ENCODE data around the gene RNF114. TPM values are rescaled to one million over a fixed set of nuclear protein-coding genes. Genes with fewer than 3 reads are reported as not detected.
A peak's percentile ranks its signal among the peaks of the same experiment; 100 is the strongest.

Gene RNF114
- total and polyA plus RNA-seq, 7 donors: 59.5 to 151 (median 121) TPM

DNA sequence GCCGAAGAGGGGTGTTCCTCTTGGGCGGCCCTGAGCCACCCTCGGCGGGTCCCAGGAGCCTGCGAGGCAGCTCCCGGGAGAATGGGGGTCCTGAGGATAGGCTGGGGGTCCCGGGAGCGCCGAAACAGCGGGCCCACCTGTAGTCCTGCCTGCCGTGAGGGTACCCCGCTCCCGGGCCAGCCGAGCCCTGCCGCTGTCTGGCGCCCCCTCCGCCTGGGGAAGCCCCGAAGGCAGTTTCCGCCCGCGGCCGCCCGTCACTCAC, 21.1 kb upstream of the RNF114 start:
- no peak for DNase-seq
- intact Hi-C loops (cut with DNase I): loop anchor here (10.0 kb wide), 1 partner anchor 280 kb away; no protein-coding TSS in a partner anchor
- WGBS, 2 donors: 0% methylated on average over 23 of the region's 23 CpGs
- Histone ChIP-seq H3K27me3 (no peaks in the 10 kb centered on the region), H3K27ac (peak overlapping the region; percentile 95 to 100 (median 98)), H3K4me3 (peak overlapping the region; percentile 95 to 100 (median 100)), H3K4me1 (peaks cover 0 to 45% (median 31%) of the 10 kb centered on the region in 4 donors), H3K36me3 (peaks cover 0 to 1% (median 0%) of the 10 kb centered on the region in 4 donors), H3K9me3 (no peaks in the 10 kb centered on the region)
- TF ChIP-seq, protein P1, sequence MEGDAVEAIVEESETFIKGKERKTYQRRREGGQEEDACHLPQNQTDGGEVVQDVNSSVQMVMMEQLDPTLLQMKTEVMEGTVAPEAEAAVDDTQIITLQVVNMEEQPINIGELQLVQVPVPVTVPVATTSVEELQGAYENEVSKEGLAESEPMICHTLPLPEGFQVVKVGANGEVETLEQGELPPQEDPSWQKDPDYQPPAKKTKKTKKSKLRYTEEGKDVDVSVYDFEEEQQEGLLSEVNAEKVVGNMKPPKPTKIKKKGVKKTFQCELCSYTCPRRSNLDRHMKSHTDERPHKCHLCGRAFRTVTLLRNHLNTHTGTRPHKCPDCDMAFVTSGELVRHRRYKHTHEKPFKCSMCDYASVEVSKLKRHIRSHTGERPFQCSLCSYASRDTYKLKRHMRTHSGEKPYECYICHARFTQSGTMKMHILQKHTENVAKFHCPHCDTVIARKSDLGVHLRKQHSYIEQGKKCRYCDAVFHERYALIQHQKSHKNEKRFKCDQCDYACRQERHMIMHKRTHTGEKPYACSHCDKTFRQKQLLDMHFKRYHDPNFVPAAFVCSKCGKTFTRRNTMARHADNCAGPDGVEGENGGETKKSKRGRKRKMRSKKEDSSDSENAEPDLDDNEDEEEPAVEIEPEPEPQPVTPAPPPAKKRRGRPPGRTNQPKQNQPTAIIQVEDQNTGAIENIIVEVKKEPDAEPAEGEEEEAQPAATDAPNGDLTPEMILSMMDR (IDR thresholded peaks at IDR 0.05): no peak
- TF ChIP-seq EP300 (IDR thresholded peaks at IDR 0.05): no peak
- TF ChIP-seq POLR2AphosphoS5 (IDR thresholded peaks at IDR 0.05): no peak
- TF ChIP-seq POLR2A (IDR thresholded peaks at IDR 0.05): no peak

DNA sequence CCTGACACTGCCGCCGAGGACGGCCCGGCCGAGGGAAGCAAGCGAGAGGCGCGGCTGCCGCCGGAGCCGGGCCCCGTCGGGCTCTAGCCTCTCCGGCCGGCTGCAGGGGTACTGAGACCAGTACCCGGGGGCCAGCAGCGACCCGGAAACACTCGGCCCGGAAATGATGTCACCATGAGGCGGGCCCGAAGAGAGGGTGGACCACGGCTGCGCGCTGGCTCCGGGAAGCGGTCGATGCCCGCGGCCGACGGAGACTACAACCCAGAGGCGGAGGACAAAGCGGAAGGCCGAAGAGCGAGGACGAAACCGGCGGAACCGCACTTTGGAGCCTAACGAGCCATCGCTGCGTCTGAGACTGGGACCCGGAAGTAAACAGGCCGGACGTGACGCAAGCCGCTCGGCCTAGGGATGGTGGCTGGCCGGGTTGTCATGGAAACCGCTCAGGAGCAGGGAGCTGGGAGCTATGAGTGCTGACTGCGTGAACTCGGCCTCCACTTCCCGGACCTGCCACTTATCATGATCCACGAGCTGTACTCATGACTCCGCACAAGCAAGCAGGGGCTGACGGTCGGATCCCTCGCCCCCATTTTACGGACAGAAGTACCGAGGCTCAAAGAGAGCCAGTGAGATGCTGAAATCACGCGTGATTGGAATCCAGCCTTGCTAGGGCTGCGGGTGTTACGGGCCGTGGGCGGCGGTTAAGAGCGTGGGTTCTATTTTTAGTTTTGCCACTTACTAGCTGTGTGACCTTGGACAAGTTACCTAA, 20.6 kb upstream of the RNF114 start, which contains the start of gene SPATA2:
Gene SPATA2, minus strand, starts transcription at position 150 of the 766 bp plus-strand sequence. CDS start 7,039 bp downstream, outside the sequence.
- H3K4me3 ChIP-seq: peak within 1 kb of the TSS; percentile 95 to 100 (median 100)
- H3K9me3 ChIP-seq: no peaks in the 10 kb centered on the region
- TF ChIP-seq POLR2A (IDR thresholded peaks at IDR 0.05) (peak; percentile 52 to 66), EP300 (IDR thresholded peaks at IDR 0.05) (peak in 1 of 4 donors; percentile 13), POLR2AphosphoS5 (IDR thresholded peaks at IDR 0.05) (peak; percentile 63 to 89 (median 80))
- TF ChIP-seq, protein P1 (IDR thresholded peaks at IDR 0.05): no peak
- 0 to 1% methylated on average over 69 of the region's 69 CpGs for WGBS, 2 donors
- peaks cover 0 to 40% (median 26%) of the 10 kb centered on the region in 4 donors for H3K4me1 ChIP-seq
- peak within 1 kb of the TSS; percentile 95 to 100 (median 98) for H3K27ac ChIP-seq
- H3K27me3 ChIP-seq: no peaks in the 10 kb centered on the region
- H3K36me3 ChIP-seq: no peaks in the 10 kb centered on the region
- peak; percentile 99 for DNase-seq
- intact Hi-C loops (cut with DNase I): loop anchor here (10.0 kb wide), 1 partner anchor 281 kb away; no protein-coding TSS in a partner anchor

DNA sequence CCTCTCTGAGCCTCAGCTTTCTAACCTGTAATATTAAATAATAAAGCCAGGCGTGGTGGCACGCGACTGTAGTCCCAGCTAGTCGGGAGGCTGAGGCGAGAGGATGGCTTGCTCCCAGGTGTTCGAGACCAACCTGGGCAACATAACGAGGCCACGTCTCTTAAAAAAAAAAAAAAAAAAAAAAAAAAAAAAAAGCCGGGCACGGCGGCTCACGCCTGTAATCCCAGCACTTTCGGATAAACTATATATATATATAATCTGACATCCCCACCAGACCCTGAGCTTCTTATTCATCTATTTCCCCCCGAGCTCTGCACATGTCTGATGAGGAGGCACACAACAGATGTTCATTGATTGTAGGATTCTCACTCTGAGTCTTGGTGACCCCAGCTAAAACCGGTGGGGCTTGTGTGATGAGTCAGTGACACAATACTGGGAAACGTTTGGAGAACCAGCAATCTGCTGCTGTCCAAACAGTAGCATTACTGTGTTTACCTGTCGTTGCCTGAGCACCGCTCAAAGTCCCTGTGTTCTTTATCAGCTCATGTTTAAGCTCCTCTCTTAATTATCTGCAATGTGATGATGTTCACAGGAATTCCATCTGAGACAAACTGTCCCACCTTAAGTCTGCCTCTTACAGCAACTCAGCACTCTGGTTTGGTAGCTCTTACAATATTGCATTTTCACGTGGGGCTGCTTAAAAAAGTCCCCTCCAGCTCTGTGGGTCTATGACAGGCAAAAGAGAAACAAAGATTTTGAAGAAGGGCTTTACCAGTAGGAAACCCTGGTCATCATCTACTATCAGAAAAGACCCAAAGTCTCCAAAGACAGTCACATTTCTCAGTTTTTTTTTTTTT, 19.8 kb upstream of the RNF114 start:
- H3K4me1 ChIP-seq: peaks cover 0 to 33% (median 26%) of the 10 kb centered on the region in 4 donors
- 7 to 39% methylated on average over 19 of the region's 19 CpGs for WGBS, 2 donors
- H3K27ac ChIP-seq: peak overlapping the region; percentile 95 to 100 (median 98)

DNA sequence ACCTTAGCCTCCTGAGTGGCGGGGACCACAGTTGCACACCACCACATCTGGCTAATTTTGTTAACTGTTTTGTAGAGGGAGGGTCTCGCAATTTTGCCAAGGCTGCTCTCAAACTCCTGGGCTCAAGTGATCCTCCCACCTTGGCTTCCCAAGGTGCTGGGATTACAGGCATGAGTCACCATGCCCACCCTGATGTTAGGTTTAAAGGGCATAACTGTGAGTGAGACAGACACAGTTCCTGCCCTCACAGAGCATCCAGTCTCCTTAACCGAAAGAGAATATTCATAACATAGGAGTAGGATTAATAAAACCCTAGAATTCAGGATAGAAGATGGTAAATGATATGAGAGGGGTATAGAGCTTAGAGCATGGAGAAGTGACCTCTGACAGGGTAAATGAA, 17.8 kb upstream of the RNF114 start:
- Histone ChIP-seq H3K27ac (no peak overlapping the region), H3K4me1 (peaks cover 0 to 25% (median 18%) of the 10 kb centered on the region in 4 donors), H3K36me3 (no peaks in the 10 kb centered on the region), H3K4me3 (no peak overlapping the region), H3K9me3 (no peaks in the 10 kb centered on the region), H3K27me3 (no peaks in the 10 kb centered on the region)
- TF ChIP-seq POLR2AphosphoS5 (IDR thresholded peaks at IDR 0.05) (no peak), POLR2A (IDR thresholded peaks at IDR 0.05) (no peak), EP300 (IDR thresholded peaks at IDR 0.05) (no peak)
- TF ChIP-seq, protein P1 (IDR thresholded peaks at IDR 0.05): no peak
- DNase-seq: peak; percentile 25
- intact Hi-C loops (cut with DNase I): loop anchor here (10.0 kb wide), 1 partner anchor 284 kb away; no protein-coding TSS in a partner anchor
- WGBS, 2 donors: 93 to 97% methylated on average over 3 of the region's 3 CpGs

More for the DNA sequence above, 19.8 kb upstream of the RNF114 start:
- intact Hi-C loops (cut with DNase I): loop anchor here (10.0 kb wide), 1 partner anchor 282 kb away; no protein-coding TSS in a partner anchor
- DNase-seq: peak; percentile 43
- H3K9me3 ChIP-seq: no peaks in the 10 kb centered on the region
- no peaks in the 10 kb centered on the region for H3K36me3 ChIP-seq
- H3K4me3 ChIP-seq: peak overlapping the region; percentile 95 to 100 (median 100)
- TF ChIP-seq POLR2A (IDR thresholded peaks at IDR 0.05) (no peak), POLR2AphosphoS5 (IDR thresholded peaks at IDR 0.05) (no peak), EP300 (IDR thresholded peaks at IDR 0.05) (no peak)
- TF ChIP-seq, protein P1 (IDR thresholded peaks at IDR 0.05): no peak
- H3K27me3 ChIP-seq: no peaks in the 10 kb centered on the region
